Keratinocyte (primary cell): ENCODE measurements around the gene TMEM258. TPM values are rescaled to one million over a fixed set of nuclear protein-coding genes. Genes with fewer than 3 reads are reported as not detected.

Experiments
- DNase-seq: peaks from one replicate; pipeline ENCODE4 v3.0.0-alpha.2; 2011; ENCODE audit warnings: low read depth, missing footprints, low spot score
- FAIRE-seq: peaks from 2 replicates; lab custom pipeline; 2011; peaks lifted over from hg19 to GRCh38; lab: Jason Lieb, UNC
- H2AFZ ChIP-seq: 2 replicates; pipeline ENCODE4 v1.6.0; 2012; ENCODE audit warnings: low read length, control low read depth, inconsistent platforms; ENCODE audit not compliant: control insufficient read depth
- H3K27ac ChIP-seq: 2 replicates; pipeline ENCODE4 v1.5.1; 2011; ENCODE audit warnings: low read length; ENCODE audit not compliant: control insufficient read depth, insufficient read depth
- H3K27me3 ChIP-seq: 3 replicates; pipeline ENCODE4 v1.6.0; 2011; ENCODE audit warnings: low read length; ENCODE audit not compliant: control insufficient read depth, insufficient read depth; ENCODE audit errors: extremely low read depth
- H3K36me3 ChIP-seq, 2 experiments: 2 replicates in 1 of 2; 3 replicates in 1 of 2; pipeline ENCODE4 v1.5.1; 2011; ENCODE audit warnings: low read length in 2 of 2, mild to moderate bottlenecking in 1 of 2; ENCODE audit not compliant: control insufficient read depth in 2 of 2, insufficient read depth in 2 of 2; ENCODE audit errors: extremely low read depth in 1 of 2
- H3K4me1 ChIP-seq: 3 replicates; pipeline ENCODE4 v1.5.1; 2011; ENCODE audit warnings: low read length; ENCODE audit not compliant: control insufficient read depth, insufficient read depth; ENCODE audit errors: extremely low read depth
- H3K4me2 ChIP-seq: 3 replicates; pipeline ENCODE4 v1.6.0; 2011; ENCODE audit warnings: low read depth, low read length; ENCODE audit not compliant: control insufficient read depth, insufficient read depth; ENCODE audit errors: extremely low read depth
- H3K4me3 ChIP-seq, 3 experiments: fragments of 200-600 bp in 1 of 3; sonication (generic) in 1 of 3; 2 replicates in 2 of 3; 3 replicates in 1 of 3; pipeline ENCODE4 v1.5.1; 2011 to 2016; ENCODE audit warnings: low read length in 3 of 3, mild to moderate bottlenecking in 3 of 3, control low read depth in 2 of 3, inconsistent platforms in 1 of 3, low read depth in 1 of 3, mixed read lengths in 1 of 3, mixed run types in 1 of 3, moderate library complexity in 1 of 3; ENCODE audit not compliant: control insufficient read depth in 2 of 3, insufficient read depth in 2 of 3; ENCODE audit errors: extremely low read depth in 1 of 3
- H3K79me2 ChIP-seq: 2 replicates; pipeline ENCODE4 v1.6.0; 2012; ENCODE audit warnings: low read length; ENCODE audit not compliant: control insufficient read depth, insufficient read depth
- H3K9ac ChIP-seq: 3 replicates; pipeline ENCODE4 v1.6.0; 2011; ENCODE audit warnings: low read length; ENCODE audit not compliant: control insufficient read depth, insufficient read depth; ENCODE audit errors: extremely low read depth
- H3K9me1 ChIP-seq: 3 replicates; pipeline ENCODE4 v1.6.0; 2011; ENCODE audit warnings: low read length; ENCODE audit not compliant: control insufficient read depth, insufficient read depth; ENCODE audit errors: extremely low read depth
- H3K9me3 ChIP-seq: 2 replicates; pipeline ENCODE4 v1.5.1; 2012; ENCODE audit warnings: low read depth, low read length; ENCODE audit not compliant: control insufficient read depth
- H4K20me1 ChIP-seq: 3 replicates; pipeline ENCODE4 v1.6.0; 2011; ENCODE audit warnings: low read length; ENCODE audit not compliant: control insufficient read depth, insufficient read depth; ENCODE audit errors: extremely low read depth
- CTCF ChIP-seq, 3 experiments: IDR thresholded peaks in 1 of 3; conservative IDR thresholded peaks in 1 of 3; optimal IDR thresholded peaks in 1 of 3; 2 replicates in 2 of 3; 3 replicates in 1 of 3; pipeline versions ENCODE3 to v1.5.1; 2011; ENCODE audit warnings: low read length in 3 of 3, mild to moderate bottlenecking in 3 of 3, moderate library complexity in 2 of 3, control low read depth in 1 of 3, inconsistent platforms in 1 of 3; ENCODE audit not compliant: insufficient read depth in 2 of 3; ENCODE audit errors: extremely low read depth in 1 of 3
- EZH2 ChIP-seq: IDR thresholded peaks from one replicate; pipeline ENCODE4 v1.6.1; 2012; ENCODE audit warnings: inconsistent platforms, mild to moderate bottlenecking, low read length, moderate library complexity
- dilution Hi-C: fragments of 300-500 bp; cut with MboI; formaldehyde crosslinking; loops from one replicate; pipeline ENCODE4 v1.7.0; 2020; ENCODE audit warnings: low sequenced_read_pairs; ENCODE audit not compliant: extremely low pct_ligation_motif_present
- polyA plus RNA-seq, 5 experiments: library from polyadenylated mRNA; depleted of rRNA in 3 of 5; stranded (reverse) in 3 of 5; stranded (forward) in 1 of 5; unstranded in 1 of 5; fragments of >200 nt; gene quantifications; 1 replicate in 1 of 5; 2 replicates in 3 of 5; 3 replicates in 1 of 5; pipeline versions ENCODE4 v1.2.1 to v1.2.3, GENCODE V29; 2011 to 2012; ENCODE audit warnings: missing spikeins in 2 of 5, low read depth in 1 of 5, low replicate concordance in 1 of 5

The TMEM258 gene
- polyA plus RNA-seq, 1 donor (not counting 4 experiments of a cell fraction or from before 2014, with no cell fraction given): 249 TPM

GRCh38 chr11:61775606-61776554 lies 16.5 kb downstream of the TMEM258 start:
- FAIRE-seq (no peak), DNase-seq (no peak)
- Histone ChIP-seq H3K36me3 (no peaks in the 10 kb centered on the region), H3K4me2 (no peak overlapping the region), H3K27me3 (peaks cover 11% of the 10 kb centered on the region), H3K27ac (no peak overlapping the region), H3K79me2 (no peaks in the 10 kb centered on the region), H4K20me1 (no peaks in the 10 kb centered on the region), H3K9me3 (no peaks in the 10 kb centered on the region), H3K4me3 (no peak overlapping the region), H3K9me1 (no peaks in the 10 kb centered on the region), H3K4me1 (peaks cover 8% of the 10 kb centered on the region), H2AFZ (no peak overlapping the region), H3K9ac (no peak overlapping the region)
- TF ChIP-seq CTCF (optimal IDR thresholded peaks at IDR 0.05 in 1 of 3, IDR thresholded peaks at IDR 0.05 in 1 of 3, conservative IDR thresholded peaks at IDR 0.05 in 1 of 3; ENCODE audit: extremely low read depth in 1 of 3, insufficient read depth in 2 of 3, low read length in 3 of 3) (no peak), EZH2 (no peak)
- dilution Hi-C loops: no loop called here

DNA sequence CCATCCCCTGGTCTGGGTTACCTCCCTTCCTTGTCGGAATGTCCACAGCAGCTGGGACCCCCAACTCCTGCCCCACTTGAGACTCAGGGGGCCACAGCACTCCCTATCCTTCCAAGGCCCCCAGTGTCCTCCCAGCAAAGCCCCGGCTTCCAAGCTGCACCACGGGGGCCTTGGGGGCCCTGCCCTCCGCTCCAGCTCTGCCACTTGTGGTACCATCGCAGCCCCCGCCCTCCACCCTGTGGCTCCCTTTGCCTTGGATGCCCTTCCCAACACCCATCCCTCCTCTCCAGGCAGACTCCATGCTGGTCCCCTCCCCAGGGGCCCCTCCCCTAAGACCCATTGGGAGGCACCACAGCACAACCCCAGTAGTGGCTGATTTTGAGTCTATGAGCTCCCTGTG lies 17.3 kb downstream of the TMEM258 start:
- Histone ChIP-seq H4K20me1 (no peaks in the 10 kb centered on the region), H3K27me3 (peaks cover 11% of the 10 kb centered on the region), H3K36me3 (no peaks in the 10 kb centered on the region), H3K9me1 (no peaks in the 10 kb centered on the region), H3K4me3 (no peak overlapping the region), H3K4me1 (peaks cover 3% of the 10 kb centered on the region), H3K27ac (no peak overlapping the region), H2AFZ (no peak overlapping the region), H3K79me2 (no peaks in the 10 kb centered on the region), H3K9me3 (no peaks in the 10 kb centered on the region), H3K4me2 (no peak overlapping the region), H3K9ac (no peak overlapping the region)
- no peak for DNase-seq
- TF ChIP-seq CTCF (optimal IDR thresholded peaks at IDR 0.05 in 1 of 3, IDR thresholded peaks at IDR 0.05 in 1 of 3, conservative IDR thresholded peaks at IDR 0.05 in 1 of 3; ENCODE audit: extremely low read depth in 1 of 3, insufficient read depth in 2 of 3, low read length in 3 of 3) (no peak), EZH2 (no peak)
- FAIRE-seq: no peak
- dilution Hi-C loops: no loop called here
